ENCODE measurements around the gene MYH14. TPM values are rescaled to one million over a fixed set of nuclear protein-coding genes. Genes with fewer than 3 reads are reported as not detected.

Gene MYH14
- total and polyA plus RNA-seq, 2 of the 13 experiments (the other 11 are each of a cell fraction or from before 2014, with no cell fraction given) = 5.5 to 5.8 TPM

GRCh38 chr19:50189331-50189730 is 14.1 kb upstream of the MYH14 start:
- ChIA-PET CTCF (ENCODE audit: low intra/inter-chr PET ratio, low total read pairs) (no interaction called here), POLR2A (no interaction called here)
- in situ Hi-C loops (cut with HindIII; ENCODE audit: extremely low pct_ligation_motif_present, low pct_unique_long_range_greater_than_20kb) = no loop called here
- Histone ChIP-seq H3K79me2 (ENCODE audit: insufficient read depth, low read length) (no peaks in the 10 kb centered on the region), H2AFZ (ENCODE audit: low read length) (no peak overlapping the region), H3K4me1 (ENCODE audit: insufficient read depth, low read length) (no peaks in the 10 kb centered on the region; the same call in 1 of the 2 replicates), H3K9ac (ENCODE audit: insufficient read depth, low read depth, low read length) (no peak overlapping the region), H3K9me3 (ENCODE audit: low read length) (no peaks in the 10 kb centered on the region), H3K27me3 (ENCODE audit: control insufficient read depth in 1 of 2, insufficient read depth in 2 of 2, low read length in 2 of 2) (peaks cover 0 to 13% of the 10 kb centered on the region in 2 experiments; a peak in 1 of 5 replicates), H3K36me3 (replicated peaks in 1 of 2; ENCODE audit: control insufficient read depth in 1 of 2, insufficient read depth in 2 of 2, low read length in 2 of 2) (no peaks in the 10 kb centered on the region), H3K4me3 (replicated peaks in 1 of 3; ENCODE audit: insufficient read depth in 1 of 3, low read depth in 2 of 3, low read length in 3 of 3) (no peak overlapping the region), H4K20me1 (ENCODE audit: insufficient read depth, low read length) (no peaks in the 10 kb centered on the region), H3K4me2 (ENCODE audit: low read depth, low read length) (no peak overlapping the region), H3K27ac (ENCODE audit: extremely low read length, insufficient read depth, low read length) (no peak overlapping the region)
- no peak for DNase-seq (ENCODE audit: low spot score)
- no TSS peak for BruUV-seq (replicated peaks)
- no peak for ATAC-seq
- FAIRE-seq = no peak
- 38% methylated on average over 8 of the region's 8 CpGs for whole genome bisulfite sequencing (ENCODE audit: low lambda C conversion rate)
- intact Hi-C loops (cut with micrococcal nuclease; ENCODE audit: unreplicated experiment) = no loop called here
- TF ChIP-seq SRSF4 (IDR thresholded peaks at IDR 0.05; ENCODE audit: low read depth, low read length, poor library complexity, severe bottlenecking) (no peak), NR2F6 (IDR thresholded peaks at IDR 0.05) (no peak), NR2F6 (CRISPR knock-in tag; IDR thresholded peaks at IDR 0.05) (no peak), BRF2 (CRISPR knock-in tag; IDR thresholded peaks at IDR 0.05) (no peak), TARDBP (CRISPR knock-in tag; IDR thresholded peaks at IDR 0.05) (no peak), AGO1 (IDR thresholded peaks at IDR 0.05; ENCODE audit: low read depth, low read length, poor library complexity, severe bottlenecking) (no peak), RNF219 (CRISPR knock-in tag; IDR thresholded peaks at IDR 0.05) (no peak), ETV5 (CRISPR knock-in tag; IDR thresholded peaks at IDR 0.05; ENCODE audit: borderline replicate concordance) (no peak), ARID2 (CRISPR knock-in tag; IDR thresholded peaks at IDR 0.05; ENCODE audit: borderline replicate concordance) (no peak), ZNF281 (CRISPR knock-in tag; IDR thresholded peaks at IDR 0.05; ENCODE audit: borderline replicate concordance) (no peak), CEBPZ (IDR thresholded peaks at IDR 0.05; ENCODE audit: low read length) (no peak), PHF20 (CRISPR knock-in tag; IDR thresholded peaks at IDR 0.05) (no peak), KLF16 (CRISPR knock-in tag; IDR thresholded peaks at IDR 0.05) (no peak), ZMAT5 (CRISPR knock-in tag; IDR thresholded peaks at IDR 0.05; ENCODE audit: borderline replicate concordance, low read depth) (no peak), ZSCAN25 (CRISPR knock-in tag; IDR thresholded peaks at IDR 0.05) (no peak), GTF3A (CRISPR knock-in tag; conservative IDR thresholded peaks at IDR 0.05) (no peak)
